AG04450 (cell line): ENCODE data around the gene FXYD3. TPM values are rescaled to one million over a fixed set of nuclear protein-coding genes. Genes with fewer than 3 reads are reported as not detected.

Experiments
- CTCF ChIA-PET: fragments of 300-600, 350-600 bp; formaldehyde crosslinking; extraction: SDS; loops from one replicate; lab custom pipeline; 2022; ENCODE audit warnings: antibody characterized with exemption, inconsistent platforms; lab: Charles Lee
- POLR2A ChIA-PET: fragments of 350-600 bp; formaldehyde crosslinking; extraction: SDS; loops from one replicate; lab custom pipeline; 2021; ENCODE audit warnings: antibody characterized with exemption, inconsistent platforms; lab: Yijun Ruan, JAX
- DNase-seq: peaks from one replicate; pipeline ENCODE4 v3.0.0-alpha.2; 2011; ENCODE audit warnings: low read depth, low spot score
- H3K27ac ChIP-seq: one replicate; pipeline ENCODE4 v1.5.1; 2012; ENCODE audit warnings: low read depth, low read length, control low read depth
- H3K27me3 ChIP-seq: one replicate; pipeline ENCODE4 v1.6.0; 2012; ENCODE audit warnings: low read length; ENCODE audit not compliant: control insufficient read depth, insufficient read depth
- H3K4me3 ChIP-seq: 2 replicates; pipeline ENCODE4 v1.5.1; 2011; ENCODE audit warnings: mild to moderate bottlenecking, low read depth, low read length, control low read depth
- H3K9me3 ChIP-seq: 2 replicates; pipeline ENCODE4 v1.5.1; 2012; ENCODE audit warnings: low read length; ENCODE audit not compliant: control insufficient read depth, insufficient read depth
- CTCF ChIP-seq: IDR thresholded peaks from 2 replicates; pipeline ENCODE4 v1.5.1; 2011; ENCODE audit warnings: low read depth, low read length, control low read depth, inconsistent platforms
- polyA plus RNA-seq: library from polyadenylated mRNA; depleted of rRNA; stranded (reverse); fragments of >200 nt; gene quantifications from 2 replicates; pipeline ENCODE4 v1.2.3, GENCODE V29; 2011

FXYD3 gene
- polyA plus RNA-seq, 1 experiment, result not detected

GRCh38 chr19:35144259-35144599 is 28.6 kb downstream of the FXYD3 start:
- CTCF ChIA-PET, result interaction anchor here (0.6 to 3.4 kb wide), 3 partner anchors 28 to 77 kb away, joined by 4 to 31 read pairs (median 9); partner anchors contain the start of gene FXYD3

GRCh38 chr19:35144600-35145436 is 29.2 kb downstream of the FXYD3 start:
- POLR2A ChIA-PET, result no interaction called here
- H3K27ac ChIP-seq, result no peak overlapping the region
- H3K27me3 ChIP-seq, result peaks cover 25% of the 10 kb centered on the region
- CTCF ChIA-PET, result interaction anchor here (0.9 to 1.6 kb wide), 4 partner anchors 9 to 101 kb away, joined by 4 to 8 read pairs (median 4); partner anchors contain the start of genes FXYD5 and LGI4
- H3K9me3 ChIP-seq, result no peaks in the 10 kb centered on the region
- no peak for TF ChIP-seq CTCF
- DNase-seq, result no peak
- H3K4me3 ChIP-seq, result no peak overlapping the region

More at GRCh38 chr19:35144259-35144599, 28.6 kb downstream of the FXYD3 start:
- no peaks in the 10 kb centered on the region for H3K9me3 ChIP-seq
- no peak for DNase-seq
- H3K27me3 ChIP-seq, result peaks cover 25% of the 10 kb centered on the region
- no peak overlapping the region for H3K4me3 ChIP-seq
- H3K27ac ChIP-seq, result no peak overlapping the region
- POLR2A ChIA-PET, result no interaction called here
- no peak for TF ChIP-seq CTCF

GRCh38 chr19:35146746-35147459 is 31.3 kb downstream of the FXYD3 start:
- Histone ChIP-seq H3K4me3 (no peak overlapping the region), H3K9me3 (no peaks in the 10 kb centered on the region), H3K27ac (no peak overlapping the region), H3K27me3 (peaks cover 22% of the 10 kb centered on the region)
- no peak for DNase-seq
- POLR2A ChIA-PET, result no interaction called here
- TF ChIP-seq CTCF, result no peak
- CTCF ChIA-PET, result interaction anchor here (1.6 kb wide), 1 partner anchor 11 kb away, joined by 4 read pairs; no protein-coding TSS in a partner anchor

- H3K4me3 ChIP-seq, result no peak overlapping the region
- POLR2A ChIA-PET, result no interaction called here
- TF ChIP-seq CTCF, result no peak
- CTCF ChIA-PET, result interaction anchor here (6.8 kb wide), 1 partner anchor 7 kb away, joined by 83 read pairs; the partner anchor contains the start of gene FXYD7
- no peak for DNase-seq
- peaks cover 3% of the 10 kb centered on the region for H3K27me3 ChIP-seq
- H3K9me3 ChIP-seq, result no peaks in the 10 kb centered on the region; the same call in 1 of the 2 replicates
- H3K27ac ChIP-seq, result no peak overlapping the region
Measured at GRCh38 chr19:35149463-35149862, 33.8 kb downstream of the FXYD3 start.
